Mesendoderm (in vitro differentiated cells): ENCODE data around the gene LHB.

Source experiments
- DNase-seq: peaks from one replicate; pipeline ENCODE4 v3.0.0; 2013
- H2AK5ac ChIP-seq: 2 replicates; pipeline ENCODE4 v1.6.1; 2013; ENCODE audit warnings: low read length, inconsistent platforms
- H2BK120ac ChIP-seq: 2 replicates; pipeline ENCODE4 v1.6.1; 2013; ENCODE audit warnings: low read depth, mild to moderate bottlenecking, low read length, moderate library complexity, mixed read lengths
- H2BK15ac ChIP-seq: replicated peaks from 2 replicates; pipeline ENCODE4 v1.6.1; 2013; ENCODE audit warnings: low read depth, mild to moderate bottlenecking, moderate library complexity
- H2BK5ac ChIP-seq: 2 replicates; pipeline ENCODE4 v1.6.1; 2013; ENCODE audit warnings: low read length, inconsistent platforms
- H3K18ac ChIP-seq: 2 replicates; pipeline ENCODE4 v1.6.1; 2013; ENCODE audit warnings: mild to moderate bottlenecking, low read length, mixed read lengths
- H3K23ac ChIP-seq: one replicate; pipeline ENCODE4 v1.6.1; 2013; ENCODE audit warnings: low read length
- H3K27ac ChIP-seq: 2 replicates; pipeline ENCODE4 v1.5.1; 2013; ENCODE audit warnings: low read depth, mild to moderate bottlenecking, inconsistent platforms, low read length, moderate library complexity
- H3K27me3 ChIP-seq: 2 replicates; pipeline ENCODE4 v1.6.1; 2013; ENCODE audit warnings: low read length, control low read depth, mild to moderate bottlenecking, inconsistent platforms; ENCODE audit not compliant: insufficient read depth, poor library complexity
- H3K36me3 ChIP-seq: 2 replicates; pipeline ENCODE4 v1.6.1; 2013; ENCODE audit warnings: low read length, inconsistent platforms; ENCODE audit not compliant: control insufficient read depth, insufficient read depth
- H3K4ac ChIP-seq: one replicate; pipeline ENCODE4 v1.6.1; 2013; ENCODE audit warnings: low read depth, mild to moderate bottlenecking, low read length, moderate library complexity
- H3K4me1 ChIP-seq: 2 replicates; pipeline ENCODE4 v1.6.1; 2013; ENCODE audit warnings: low read depth, low read length, inconsistent platforms; ENCODE audit not compliant: control insufficient read depth
- H3K4me2 ChIP-seq: 2 replicates; pipeline ENCODE4 v1.6.1; 2013; ENCODE audit warnings: low read length
- H3K4me3 ChIP-seq: 2 replicates; pipeline ENCODE4 v1.5.1; 2013; ENCODE audit warnings: mild to moderate bottlenecking, low read length
- H3K56ac ChIP-seq: one replicate; pipeline ENCODE4 v1.6.1; 2013; ENCODE audit warnings: low read length
- H3K79me1 ChIP-seq: 2 replicates; pipeline ENCODE4 v1.6.1; 2013; ENCODE audit warnings: low read length, inconsistent platforms
- H3K79me2 ChIP-seq: 2 replicates; pipeline ENCODE4 v1.6.1; 2013; ENCODE audit warnings: mild to moderate bottlenecking, low read length; ENCODE audit not compliant: control insufficient read depth, insufficient read depth
- H3K9ac ChIP-seq: 2 replicates; pipeline ENCODE4 v1.6.1; 2013; ENCODE audit warnings: low read length, inconsistent platforms
- H4K5ac ChIP-seq: one replicate; pipeline ENCODE4 v1.6.1; 2013; ENCODE audit warnings: low read length
- H4K8ac ChIP-seq: one replicate; pipeline ENCODE4 v1.6.1; 2013; ENCODE audit warnings: low read depth, mild to moderate bottlenecking, control low read depth, low read length, moderate library complexity
- WGBS: extraction: QIAGEN DNeasy Blood & Tissue Kit; methylation state at CpG from one replicate; pipeline ENCODE4 v1.1.7; 2013; ENCODE audit warnings: low lambda C conversion rate, missing lambda C conversion rate; ENCODE audit not compliant: insufficient coverage; ENCODE audit errors: extremely low coverage; 5-methylcytosine and 5-hydroxymethylcytosine counted together

LHB gene

GRCh38 chr19:48999481-49000325, 17.2 kb downstream of the LHB start:
- H3K23ac ChIP-seq, result no peak overlapping the region
- H3K36me3 ChIP-seq, result peaks cover 4% of the 10 kb centered on the region
- no peak overlapping the region for H4K5ac ChIP-seq
- no peak overlapping the region for H2AK5ac ChIP-seq
- H3K9ac ChIP-seq, result peak overlapping the region; percentile 4
- no peak overlapping the region for H3K4me3 ChIP-seq
- no peak overlapping the region for H3K18ac ChIP-seq
- H4K8ac ChIP-seq, result no peak overlapping the region
- no peak overlapping the region for H3K27ac ChIP-seq
- H3K4me2 ChIP-seq, result no peak overlapping the region
- H3K56ac ChIP-seq, result peak overlapping the region; percentile 12
- DNase-seq, result peak; percentile 91
- no peaks in the 10 kb centered on the region for H3K4me1 ChIP-seq
- H3K4ac ChIP-seq, result no peak overlapping the region
- no peak overlapping the region for H2BK120ac ChIP-seq
- H3K79me2 ChIP-seq, result peaks cover 9% of the 10 kb centered on the region
- no CpG with 5 or more reads among the region's 16 CpGs for WGBS
- no peak overlapping the region for H2BK5ac ChIP-seq
- H3K27me3 ChIP-seq, result no peaks in the 10 kb centered on the region
- no peak overlapping the region for H2BK15ac ChIP-seq
- H3K79me1 ChIP-seq, result peaks cover 11% of the 10 kb centered on the region

GRCh38 chr19:48997972-48998371, 18.9 kb downstream of the LHB start:
- no peak overlapping the region for H2BK15ac ChIP-seq
- H3K9ac ChIP-seq, result no peak overlapping the region
- H4K5ac ChIP-seq, result no peak overlapping the region
- H3K18ac ChIP-seq, result no peak overlapping the region
- DNase-seq, result peak; percentile 86
- H3K79me2 ChIP-seq, result peaks cover 18% of the 10 kb centered on the region
- H3K4me3 ChIP-seq, result no peak overlapping the region
- H3K79me1 ChIP-seq, result peaks cover 16% of the 10 kb centered on the region
- no peaks in the 10 kb centered on the region for H3K27me3 ChIP-seq
- H4K8ac ChIP-seq, result no peak overlapping the region
- no peak overlapping the region for H3K56ac ChIP-seq
- no peak overlapping the region for H3K4ac ChIP-seq
- no peaks in the 10 kb centered on the region for H3K36me3 ChIP-seq
- no peaks in the 10 kb centered on the region for H3K4me1 ChIP-seq
- H2BK5ac ChIP-seq, result no peak overlapping the region
- no peak overlapping the region for H3K27ac ChIP-seq
- WGBS, result no CpG with 5 or more reads among the region's 5 CpGs
- H2BK120ac ChIP-seq, result no peak overlapping the region
- no peak overlapping the region for H2AK5ac ChIP-seq
- no peak overlapping the region for H3K23ac ChIP-seq
- no peak overlapping the region for H3K4me2 ChIP-seq

GRCh38 chr19:48994035-48994386, 22.9 kb downstream of the LHB start:
- Histone ChIP-seq H4K8ac (no peak overlapping the region), H3K4me2 (peak overlapping the region; percentile 78), H3K23ac (no peak overlapping the region), H2BK5ac (no peak overlapping the region), H3K36me3 (no peaks in the 10 kb centered on the region), H2BK15ac (no peak overlapping the region), H3K27ac (no peak overlapping the region), H3K4ac (peak overlapping the region; percentile 60), H4K5ac (no peak overlapping the region), H2AK5ac (peak overlapping the region; percentile 76), H3K18ac (no peak overlapping the region), H3K9ac (peak overlapping the region; percentile 89), H2BK120ac (no peak overlapping the region), H3K79me1 (peaks cover 23% of the 10 kb centered on the region), H3K56ac (peak overlapping the region; percentile 95), H3K79me2 (peaks cover 22% of the 10 kb centered on the region), H3K4me1 (no peaks in the 10 kb centered on the region), H3K4me3 (peak overlapping the region; percentile 97), H3K27me3 (no peaks in the 10 kb centered on the region)
- WGBS, result no CpG with 5 or more reads among the region's 13 CpGs
- DNase-seq, result no peak

DNA sequence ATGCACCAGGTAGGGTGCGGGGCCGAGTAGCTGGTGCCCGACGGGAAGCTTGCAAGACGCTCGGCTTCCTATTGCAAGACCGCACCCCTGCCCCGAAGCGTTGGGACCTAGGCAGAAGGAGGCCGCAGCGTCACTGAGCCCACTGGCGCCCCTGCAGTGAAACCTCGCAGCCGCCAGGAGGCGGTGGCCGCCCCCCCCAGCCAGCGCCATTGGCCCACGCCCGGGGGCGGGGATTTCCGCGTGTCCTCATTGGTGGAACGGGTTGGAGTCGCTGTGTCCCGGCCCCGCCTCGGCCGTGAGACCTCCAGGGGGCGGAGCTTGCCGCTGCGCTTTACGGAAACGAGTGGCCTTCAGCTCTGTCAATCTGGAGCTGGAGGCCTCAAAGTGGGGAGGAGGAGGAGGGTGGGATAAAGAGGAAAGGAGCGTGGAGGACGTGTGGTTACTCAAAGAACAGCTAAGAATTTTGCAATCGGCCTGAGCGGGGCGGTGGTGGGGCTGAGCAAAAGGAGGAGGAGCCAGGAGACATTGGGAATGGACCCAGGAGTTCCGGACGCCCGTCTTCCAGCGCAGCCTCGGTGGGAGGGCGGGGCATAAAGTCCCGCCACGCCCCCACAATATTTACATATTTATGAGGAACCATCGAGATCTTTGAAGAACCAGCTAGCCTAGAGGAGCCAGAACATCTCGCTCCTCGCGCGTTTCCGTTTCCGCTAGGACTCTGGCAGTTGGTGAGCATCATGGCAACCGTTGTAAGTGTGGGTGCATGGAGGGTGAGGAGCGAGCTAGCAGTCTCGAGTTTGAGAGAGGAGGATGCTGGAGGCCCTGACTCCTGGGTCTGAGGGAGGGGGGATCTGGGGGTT, 23.5 kb downstream of the LHB start, which contains the start of the genes GYS1 and RUVBL2:
GYS1 (minus strand) TSS at position 135 of the 860 bp plus-strand sequence. CDS start 197 bp downstream, outside the sequence.
RUVBL2 (plus strand) TSS at position 713 of the 860 bp plus-strand sequence; CDS start at position 738, 25 bp downstream.
- Histone ChIP-seq H3K4me2 (peak within 1 kb of the TSS; percentile 78), H2BK15ac (no peak within 1 kb of the TSS), H3K9ac (peak within 1 kb of the TSS; percentile 89), H3K4me3 (peak within 1 kb of the TSS; percentile 97), H3K56ac (peak within 1 kb of the TSS; percentile 95), H3K79me2 (peaks cover 22% of the 10 kb centered on the region), H3K18ac (peak within 1 kb of the TSS; percentile 3), H3K79me1 (peaks cover 23% of the 10 kb centered on the region), H2BK120ac (no peak within 1 kb of the TSS), H3K27ac (peak within 1 kb of the TSS; percentile 86), H3K36me3 (no peaks in the 10 kb centered on the region), H2BK5ac (peak within 1 kb of the TSS; percentile 51), H3K4me1 (no peaks in the 10 kb centered on the region), H3K23ac (no peak within 1 kb of the TSS), H3K27me3 (no peaks in the 10 kb centered on the region), H4K8ac (no peak within 1 kb of the TSS), H3K4ac (peak within 1 kb of the TSS; percentile 60), H2AK5ac (peak within 1 kb of the TSS; percentile 76), H4K5ac (no peak within 1 kb of the TSS)
- DNase-seq, result peak; percentile 100
- no CpG with 5 or more reads among the region's 56 CpGs for WGBS

DNA sequence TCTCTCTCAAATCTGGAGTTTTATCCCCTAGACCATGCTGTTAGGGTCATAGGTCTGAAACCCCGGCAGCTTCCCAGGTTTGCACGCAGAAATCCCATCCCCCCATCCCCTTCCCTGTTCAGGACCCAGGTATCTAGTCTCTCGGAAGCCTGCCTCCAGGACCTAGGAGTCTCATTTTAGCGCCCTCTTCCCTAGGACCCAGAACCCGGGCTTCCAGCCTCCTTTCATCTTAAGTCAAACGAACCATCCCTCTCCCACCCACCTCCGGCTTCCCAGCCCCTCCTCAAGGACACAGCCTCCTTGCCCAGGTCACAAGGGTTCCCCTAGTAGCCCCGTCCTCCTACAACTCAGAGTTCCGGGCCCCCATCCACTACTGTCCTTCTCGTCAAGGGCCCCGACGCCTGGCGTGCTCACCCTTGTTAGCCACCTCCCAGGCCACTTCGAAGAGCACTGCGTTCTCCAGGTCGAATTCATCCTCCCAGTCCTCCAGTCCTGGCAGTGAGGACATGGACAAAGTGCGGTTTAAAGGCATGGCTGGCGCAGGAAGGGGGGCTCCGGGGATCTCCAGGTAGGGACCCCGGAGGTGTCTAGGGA, 24.2 kb downstream of the LHB start:
- Histone ChIP-seq H3K79me2 (peaks cover 22% of the 10 kb centered on the region), H3K4me1 (no peaks in the 10 kb centered on the region), H2BK15ac (no peak overlapping the region), H3K9ac (peak overlapping the region; percentile 68), H3K23ac (no peak overlapping the region), H3K79me1 (peaks cover 22% of the 10 kb centered on the region), H3K4me2 (peak overlapping the region; percentile 7), H3K4me3 (peak overlapping the region; percentile 32), H2BK5ac (no peak overlapping the region), H3K18ac (peak overlapping the region; percentile 3), H3K27ac (peak overlapping the region; percentile 55), H3K4ac (no peak overlapping the region), H2BK120ac (no peak overlapping the region), H4K8ac (no peak overlapping the region), H3K27me3 (no peaks in the 10 kb centered on the region), H3K36me3 (no peaks in the 10 kb centered on the region), H3K56ac (peak overlapping the region; percentile 65), H2AK5ac (no peak overlapping the region), H4K5ac (no peak overlapping the region)
- DNase-seq, result no peak
- WGBS, result no CpG with 5 or more reads among the region's 20 CpGs
